Astrocyte (in vitro differentiated cells and primary cell): ENCODE results near the gene PPP1R7. TPM values are rescaled to one million over a fixed set of nuclear protein-coding genes. Genes with fewer than 3 reads are reported as not detected.

Experiments used
- DNase-seq: peaks from one replicate; pipeline ENCODE4 v3.0.0-alpha.2; 2010; ENCODE audit warnings: low read depth
- FAIRE-seq: peaks from 2 replicates; lab custom pipeline; 2011; peaks lifted over from hg19 to GRCh38; lab: Jason Lieb, UNC
- H2AFZ ChIP-seq: 2 replicates; pipeline ENCODE4 v1.6.0; 2012; ENCODE audit warnings: low read depth, low read length, inconsistent platforms
- H3K27ac ChIP-seq: 2 replicates; pipeline ENCODE4 v1.5.1; 2011; ENCODE audit warnings: low read depth, low read length, inconsistent platforms
- H3K27me3 ChIP-seq: 2 replicates; pipeline ENCODE4 v1.6.0; 2011; ENCODE audit warnings: low read length, inconsistent platforms; ENCODE audit not compliant: insufficient read depth
- H3K36me3 ChIP-seq: 2 replicates; pipeline ENCODE4 v1.5.1; 2011; ENCODE audit warnings: low read length, inconsistent platforms; ENCODE audit not compliant: insufficient read depth
- H3K4me1 ChIP-seq: 2 replicates; pipeline ENCODE4 v1.5.1; 2011; ENCODE audit warnings: low read length, inconsistent platforms; ENCODE audit not compliant: insufficient read depth
- H3K4me2 ChIP-seq: 2 replicates; pipeline ENCODE4 v1.6.0; 2012; ENCODE audit warnings: low read length, inconsistent platforms
- H3K4me3 ChIP-seq: 2 replicates; pipeline ENCODE4 v1.5.1; 2011; ENCODE audit warnings: low read depth, mild to moderate bottlenecking, low read length, inconsistent platforms; ENCODE audit not compliant: insufficient read depth
- H3K79me2 ChIP-seq: 2 replicates; pipeline ENCODE4 v1.6.0; 2012; ENCODE audit warnings: mild to moderate bottlenecking, low read length, inconsistent platforms; ENCODE audit not compliant: insufficient read depth
- H3K9ac ChIP-seq: 2 replicates; pipeline ENCODE4 v1.6.0; 2012; ENCODE audit warnings: mild to moderate bottlenecking, low read length, inconsistent platforms
- H3K9me3 ChIP-seq: 2 replicates; pipeline ENCODE4 v1.5.1; 2012; ENCODE audit warnings: low read depth, mild to moderate bottlenecking, low read length, inconsistent platforms; ENCODE audit not compliant: insufficient read depth
- H4K20me1 ChIP-seq: 2 replicates; pipeline ENCODE4 v1.6.0; 2012; ENCODE audit warnings: low read length, inconsistent platforms; ENCODE audit not compliant: insufficient read depth
- H3K27ac Mint-ChIP-seq: one replicate; pipeline ENCODE4 v1.8.0; 2021; ENCODE audit warnings: mild to moderate bottlenecking, mixed read lengths; ENCODE audit not compliant: unreplicated experiment
- H3K27me3 Mint-ChIP-seq: one replicate; pipeline ENCODE4 v1.8.0; 2021; ENCODE audit warnings: low read depth, mixed read lengths; ENCODE audit not compliant: unreplicated experiment
- H3K36me3 Mint-ChIP-seq: one replicate; pipeline ENCODE4 v1.8.0; 2021; ENCODE audit warnings: low read depth, mixed read lengths; ENCODE audit not compliant: unreplicated experiment
- H3K4me1 Mint-ChIP-seq: one replicate; pipeline ENCODE4 v1.8.0; 2021; ENCODE audit warnings: low read depth, mixed read lengths; ENCODE audit not compliant: unreplicated experiment
- H3K4me3 Mint-ChIP-seq: one replicate; pipeline ENCODE4 v1.8.0; 2021; ENCODE audit warnings: mild to moderate bottlenecking, moderate library complexity, mixed read lengths; ENCODE audit not compliant: unreplicated experiment
- H3K9me3 Mint-ChIP-seq: one replicate; pipeline ENCODE4 v1.8.0; 2021; ENCODE audit warnings: mild to moderate bottlenecking, mixed read lengths; ENCODE audit not compliant: unreplicated experiment
- CTCF ChIP-seq: IDR thresholded peaks from 2 replicates; pipeline ENCODE4 v1.5.1; 2011; ENCODE audit warnings: low read depth, mild to moderate bottlenecking, inconsistent platforms, low read length, moderate library complexity; ENCODE audit not compliant: insufficient read depth
- EZH2 ChIP-seq: IDR thresholded peaks from 2 replicates; pipeline ENCODE4 v1.6.1; 2012; ENCODE audit warnings: mild to moderate bottlenecking, low read length, inconsistent platforms; ENCODE audit not compliant: insufficient read depth
- total RNA-seq: library from RNA; stranded (reverse); gene quantifications from 2 replicates; pipeline ENCODE4 v1.2.1, GENCODE V29; 2021

PPP1R7 gene
- total RNA-seq, 1 donor from 2014 or later = 53.4 TPM

DNA sequence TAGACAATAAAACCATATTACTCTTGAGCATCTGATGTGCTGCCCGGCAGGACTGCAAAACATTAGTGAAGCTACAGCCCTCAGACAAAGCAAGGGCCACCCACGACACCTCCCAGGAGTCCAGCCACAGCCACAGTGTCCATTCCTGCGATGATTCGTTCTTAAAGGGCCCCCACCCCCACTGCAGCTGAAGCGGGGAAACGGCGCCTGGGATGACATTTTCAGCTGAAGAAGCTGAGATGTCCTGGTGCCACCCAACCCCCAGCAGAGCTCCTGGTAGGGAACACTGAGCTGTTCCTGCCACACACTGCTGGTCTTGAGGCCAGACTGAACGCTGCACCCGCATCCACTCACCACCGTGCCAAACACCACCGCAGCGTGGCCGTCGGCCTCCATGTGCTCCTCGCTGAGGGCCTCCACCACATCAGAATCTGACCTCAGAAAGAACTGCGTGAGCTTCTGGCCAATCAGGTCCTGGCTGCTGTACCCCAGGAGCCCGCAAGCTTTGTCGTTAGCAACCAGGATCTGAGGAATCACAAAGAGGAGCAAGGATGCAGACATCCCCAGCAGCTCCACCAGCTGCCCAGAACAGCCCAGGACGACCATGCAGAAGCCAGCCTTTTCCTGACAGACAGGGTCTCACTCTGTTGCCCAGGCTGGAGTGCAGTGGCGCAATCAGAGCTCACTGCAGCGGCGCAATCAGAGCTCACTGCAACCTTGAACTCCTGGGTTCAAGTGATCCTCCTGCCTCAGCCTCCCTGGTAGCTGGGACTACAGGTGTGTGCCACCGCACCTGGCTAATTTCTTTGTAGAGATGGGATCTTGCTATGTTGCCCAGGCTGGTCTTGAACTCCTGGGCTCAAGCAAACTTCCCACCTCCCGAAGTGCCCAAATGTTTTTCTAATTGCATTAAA, 10.5 kb upstream of the PPP1R7 start:
- Histone ChIP-seq H2AFZ (no peak overlapping the region), H3K27ac (no peak overlapping the region), H3K36me3 (no peaks in the 10 kb centered on the region), H3K27me3 (no peaks in the 10 kb centered on the region), H3K9me3 (no peaks in the 10 kb centered on the region), H3K9ac (no peak overlapping the region), H3K4me3 (no peak overlapping the region), H4K20me1 (no peaks in the 10 kb centered on the region), H3K4me1 (no peaks in the 10 kb centered on the region), H3K79me2 (no peaks in the 10 kb centered on the region), H3K4me2 (no peak overlapping the region)
- Mint-ChIP-seq H3K36me3 (peaks cover 4% of the 10 kb centered on the region), H3K27me3 (peaks cover 24% of the 10 kb centered on the region), H3K27ac (no peak overlapping the region), H3K4me3 (no peak overlapping the region), H3K9me3 (no peaks in the 10 kb centered on the region), H3K4me1 (peaks cover 4% of the 10 kb centered on the region)
- FAIRE-seq = no peak
- no peak for DNase-seq
- no peak for TF ChIP-seq EZH2
- TF ChIP-seq CTCF = no peak

DNA sequence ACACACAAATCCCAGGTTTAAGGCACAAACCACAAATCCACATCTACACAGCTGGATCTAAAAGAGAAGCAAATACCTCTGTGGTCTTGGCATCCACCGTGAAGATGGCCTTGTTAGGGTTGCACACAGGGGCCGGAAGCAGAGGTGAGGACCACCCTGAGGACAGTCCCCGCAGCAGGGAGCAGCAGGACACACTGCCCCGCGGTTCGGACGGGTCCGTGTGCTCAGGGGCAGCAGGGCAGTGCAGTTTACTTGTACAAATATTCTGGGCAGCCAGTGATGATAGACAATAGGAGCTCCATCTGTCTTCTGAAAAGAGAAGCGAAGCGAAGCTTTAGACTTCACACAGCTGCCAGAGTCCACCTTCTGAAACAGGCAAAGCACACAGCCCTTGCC, 9.8 kb upstream of the PPP1R7 start:
- Histone ChIP-seq H3K4me1 (no peaks in the 10 kb centered on the region), H3K9ac (no peak overlapping the region), H3K27me3 (no peaks in the 10 kb centered on the region), H3K4me2 (no peak overlapping the region), H3K79me2 (no peaks in the 10 kb centered on the region), H3K36me3 (no peaks in the 10 kb centered on the region), H2AFZ (no peak overlapping the region), H3K27ac (no peak overlapping the region), H4K20me1 (no peaks in the 10 kb centered on the region), H3K4me3 (no peak overlapping the region), H3K9me3 (no peaks in the 10 kb centered on the region)
- no peaks in the 10 kb centered on the region for H3K9me3 Mint-ChIP-seq
- peaks cover 4% of the 10 kb centered on the region for H3K4me1 Mint-ChIP-seq
- FAIRE-seq = no peak
- H3K4me3 Mint-ChIP-seq = no peak overlapping the region
- H3K36me3 Mint-ChIP-seq = peaks cover 5% of the 10 kb centered on the region
- no peak for DNase-seq
- TF ChIP-seq EZH2 = no peak
- TF ChIP-seq CTCF = no peak
- peaks cover 24% of the 10 kb centered on the region for H3K27me3 Mint-ChIP-seq
- no peak overlapping the region for H3K27ac Mint-ChIP-seq

GRCh38 chr2:241141214-241141770, 9.0 kb upstream of the PPP1R7 start:
- Histone ChIP-seq H3K4me1 (no peaks in the 10 kb centered on the region), H3K27ac (no peak overlapping the region), H3K9ac (no peak overlapping the region), H3K36me3 (no peaks in the 10 kb centered on the region), H2AFZ (no peak overlapping the region), H3K79me2 (no peaks in the 10 kb centered on the region), H4K20me1 (no peaks in the 10 kb centered on the region), H3K9me3 (no peaks in the 10 kb centered on the region), H3K4me2 (no peak overlapping the region), H3K27me3 (no peaks in the 10 kb centered on the region), H3K4me3 (no peak overlapping the region)
- H3K27ac Mint-ChIP-seq = no peak overlapping the region
- no peak for DNase-seq
- no peak for TF ChIP-seq EZH2
- TF ChIP-seq CTCF = no peak
- H3K4me3 Mint-ChIP-seq = no peak overlapping the region
- no peak for FAIRE-seq
- peaks cover 4% of the 10 kb centered on the region for H3K4me1 Mint-ChIP-seq
- no peaks in the 10 kb centered on the region for H3K9me3 Mint-ChIP-seq
- peaks cover 5% of the 10 kb centered on the region for H3K36me3 Mint-ChIP-seq
- peaks cover 17% of the 10 kb centered on the region for H3K27me3 Mint-ChIP-seq
